Measurements from ENCODE around the gene ZNF775. TPM values are rescaled to one million over a fixed set of nuclear protein-coding genes. Genes with fewer than 3 reads are reported as not detected.
A peak's percentile ranks its signal among the peaks of the same experiment; 100 is the strongest.

ZNF775 gene
- total RNA-seq, 4 donors from 2014 or later: 1.4 to 3.8 (median 2.4) TPM

- DNase-seq (ENCODE audit: low spot score in 2 of 2): peak in 1 of 2 donors; percentile 34
- H3K4me3 ChIP-seq (ENCODE audit: low read depth, poor library complexity, severe bottlenecking): no peak overlapping the region
- TF ChIP-seq POLR2A (IDR thresholded peaks at IDR 0.05): no peak
- 89 to 91% methylated on average over 7 of the region's 7 CpGs for WGBS, 2 donors
- intact Hi-C loops (cut with DNase I; ENCODE audit: low total_unique reads): no loop called here
Observed at GRCh38 chr7:150431839-150432658, 52.9 kb downstream of the ZNF775 start.

- intact Hi-C loops (cut with DNase I; ENCODE audit: low total_unique reads): no loop called here
- no peak overlapping the region for H3K4me3 ChIP-seq (ENCODE audit: low read depth, poor library complexity, severe bottlenecking)
- TF ChIP-seq CTCF (IDR thresholded peaks at IDR 0.05) (no peak), POLR2A (IDR thresholded peaks at IDR 0.05) (no peak)
- WGBS, 2 donors: 77 to 85% methylated on average over 14 of the region's 14 CpGs
- DNase-seq (ENCODE audit: low spot score in 2 of 2): peak in 1 of 2 donors; percentile 63
Observed at GRCh38 chr7:150432915-150433892, 54.1 kb downstream of the ZNF775 start.

GRCh38 chr7:150434240-150434639, 55.1 kb downstream of the ZNF775 start:
- intact Hi-C loops (cut with DNase I; ENCODE audit: low total_unique reads): no loop called here
- H3K4me3 ChIP-seq (ENCODE audit: low read depth, poor library complexity, severe bottlenecking): no peak overlapping the region
- WGBS, 2 donors: 87 to 91% methylated on average over 8 of the region's 8 CpGs
- DNase-seq (ENCODE audit: low spot score in 2 of 2): peak in 1 of 2 donors; percentile 40
- TF ChIP-seq CTCF (IDR thresholded peaks at IDR 0.05): no peak
- TF ChIP-seq POLR2A (IDR thresholded peaks at IDR 0.05): no peak

GRCh38 chr7:150435047-150435389, 55.9 kb downstream of the ZNF775 start:
- no peak overlapping the region for H3K4me3 ChIP-seq (ENCODE audit: low read depth, poor library complexity, severe bottlenecking)
- TF ChIP-seq CTCF (IDR thresholded peaks at IDR 0.05) (no peak), POLR2A (IDR thresholded peaks at IDR 0.05) (no peak)
- intact Hi-C loops (cut with DNase I; ENCODE audit: low total_unique reads): no loop called here
- 83 to 92% methylated on average over 4 of the region's 4 CpGs for WGBS, 2 donors
- DNase-seq (ENCODE audit: low spot score in 2 of 2): no peak

GRCh38 chr7:150435390-150436073, 56.4 kb downstream of the ZNF775 start:
- H3K4me3 ChIP-seq (ENCODE audit: low read depth, poor library complexity, severe bottlenecking): no peak overlapping the region
- 71 to 73% methylated on average over 8 of the region's 8 CpGs for WGBS, 2 donors
- TF ChIP-seq CTCF (IDR thresholded peaks at IDR 0.05) (no peak), POLR2A (IDR thresholded peaks at IDR 0.05) (no peak)
- intact Hi-C loops (cut with DNase I; ENCODE audit: low total_unique reads): no loop called here
- peak; percentile 43 to 80 for DNase-seq (ENCODE audit: low spot score in 2 of 2)

Measured in lower leg skin (tissue), 4 donors.